ENCODE measurements around the gene UBAC2. TPM values are rescaled to one million over a fixed set of nuclear protein-coding genes. Genes with fewer than 3 reads are reported as not detected.

UBAC2 gene, protein sequence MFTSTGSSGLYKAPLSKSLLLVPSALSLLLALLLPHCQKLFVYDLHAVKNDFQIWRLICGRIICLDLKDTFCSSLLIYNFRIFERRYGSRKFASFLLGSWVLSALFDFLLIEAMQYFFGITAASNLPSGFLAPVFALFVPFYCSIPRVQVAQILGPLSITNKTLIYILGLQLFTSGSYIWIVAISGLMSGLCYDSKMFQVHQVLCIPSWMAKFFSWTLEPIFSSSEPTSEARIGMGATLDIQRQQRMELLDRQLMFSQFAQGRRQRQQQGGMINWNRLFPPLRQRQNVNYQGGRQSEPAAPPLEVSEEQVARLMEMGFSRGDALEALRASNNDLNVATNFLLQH
- 61.5 to 70.3 TPM (median 64.8 TPM) in 5 replicates for total RNA-seq (2022; extraction: Qiagen RNA extraction)

DNA sequence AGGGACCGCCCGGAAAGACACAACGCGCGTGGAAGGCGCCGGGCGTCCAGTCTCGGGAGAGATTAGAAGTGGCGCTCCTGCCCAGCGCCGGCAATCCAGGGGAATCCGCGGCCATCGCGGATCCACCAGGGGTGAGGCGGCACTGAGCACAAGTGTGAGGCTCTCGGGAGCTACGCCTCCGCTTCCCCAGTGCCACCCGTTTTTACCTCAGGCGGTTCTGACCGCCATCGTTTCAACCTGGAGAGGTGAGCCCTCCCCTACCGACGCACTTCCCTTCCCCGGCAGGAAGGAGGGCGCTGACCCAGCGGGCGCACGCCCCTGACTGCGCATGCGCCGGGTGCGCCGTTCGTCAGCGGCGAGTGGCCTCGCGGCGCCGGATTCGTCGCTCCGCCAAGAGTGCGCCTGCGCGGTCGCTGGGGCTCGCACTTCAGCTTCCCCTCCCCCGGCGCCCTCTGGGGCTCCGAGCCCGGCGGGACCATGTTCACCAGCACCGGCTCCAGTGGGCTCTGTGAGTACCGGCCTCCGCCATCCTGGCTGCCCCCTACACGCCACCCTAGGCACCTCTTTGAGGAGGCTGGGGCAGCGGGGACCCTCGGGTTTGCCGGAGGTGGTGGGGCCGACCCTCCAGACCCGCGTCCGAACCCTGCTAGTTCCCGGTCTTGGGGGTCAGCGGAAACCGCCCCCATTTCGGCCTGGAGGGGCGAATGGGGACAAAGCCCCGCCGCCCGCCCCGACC, at the start of gene UBAC2:
UBAC2 (plus strand) TSS at position 423 of the 736 bp plus-strand sequence; CDS start at position 478, 55 bp downstream.

DNA sequence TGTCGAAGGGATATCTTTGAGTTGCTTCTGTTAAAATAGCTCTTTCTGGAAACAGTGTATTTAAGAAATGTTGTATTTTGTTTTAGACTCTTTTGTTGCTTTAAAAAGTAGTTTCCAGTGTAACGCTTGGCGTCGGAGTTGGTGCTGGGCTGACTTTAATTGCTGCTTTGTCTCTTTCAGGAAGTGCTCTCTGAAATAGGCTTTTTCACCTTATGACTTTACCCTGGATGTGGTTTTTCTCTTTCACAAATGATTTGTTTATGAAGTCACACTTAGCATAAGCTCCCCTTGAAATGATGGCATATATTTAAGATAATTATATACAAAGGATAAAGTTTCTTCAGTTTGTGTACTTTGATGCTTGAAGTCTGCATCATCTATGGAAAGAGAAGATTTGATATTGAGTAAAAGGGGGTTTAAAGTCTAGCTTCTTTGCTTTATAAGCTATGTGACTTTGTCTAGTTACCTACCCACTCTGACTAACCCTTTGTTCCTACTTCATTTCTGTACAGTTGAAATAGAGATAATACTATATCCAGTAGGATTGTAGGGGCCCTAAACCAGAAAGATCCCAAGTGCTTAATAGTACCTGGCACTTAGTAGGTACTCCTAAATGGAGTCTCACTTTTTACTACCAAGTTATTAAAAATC, 57.7 kb downstream of the UBAC2 start, which contains the start of gene GPR18:
GPR18 (minus strand) TSS at position 170 of the 651 bp plus-strand sequence. CDS start 2,507 bp downstream, outside the sequence.

GRCh38 chr13:99307247-99307646, 106.6 kb downstream of the UBAC2 start, which contains the start of gene GPR183:
Gene GPR183 (minus strand): TSS chr13:99307399. CDS start chr13:99296145, 11,254 bp downstream.

Other genes starting within 250 kb of the UBAC2 start
- gene DOCK9, start 222.8 kb upstream of the UBAC2 start, total RNA-seq (2022; extraction: Qiagen RNA extraction): 21.1 to 28.1 TPM (median 22.5 TPM) in 5 replicates
- not detected in 5 replicates for gene GPR18, start 57.5 kb downstream of the UBAC2 start, total RNA-seq (2022; extraction: Qiagen RNA extraction)
- not detected in 5 replicates for gene GPR183, start 106.5 kb downstream of the UBAC2 start, total RNA-seq (2022; extraction: Qiagen RNA extraction)

Data from A549 treated with Mapracorat at 1 μM for 4 hours (cell line).